ENCODE results near the gene SMR3B.

Gene SMR3B

DNA sequence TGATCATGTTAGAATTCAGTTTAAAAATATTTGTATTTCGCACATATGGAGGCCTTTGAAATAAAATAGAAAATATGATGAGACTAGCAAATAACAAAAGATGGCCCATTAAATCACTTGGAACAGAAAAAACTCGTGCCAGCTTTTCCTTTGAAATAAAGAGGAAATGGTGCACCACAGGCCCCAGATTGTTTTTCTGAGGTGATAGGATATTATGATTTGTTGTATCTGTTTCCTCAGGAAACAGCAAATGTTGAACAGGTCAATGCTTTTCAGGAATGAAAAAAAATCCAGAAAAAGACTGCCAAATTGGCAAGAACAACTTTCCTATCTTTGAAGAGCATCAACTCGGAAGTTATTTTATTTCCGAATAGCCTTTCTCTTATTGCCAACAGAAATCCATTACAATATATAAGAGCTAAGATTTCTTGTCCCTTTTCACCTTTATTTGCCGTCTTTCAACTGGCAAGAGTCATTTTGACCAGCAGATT, at the start of gene SMR3B:
Gene SMR3B, plus strand, starts transcription at position 441 of the 491 bp plus-strand sequence. CDS start 1,380 bp downstream, outside the sequence.
- no peak for DNase-seq

DNA sequence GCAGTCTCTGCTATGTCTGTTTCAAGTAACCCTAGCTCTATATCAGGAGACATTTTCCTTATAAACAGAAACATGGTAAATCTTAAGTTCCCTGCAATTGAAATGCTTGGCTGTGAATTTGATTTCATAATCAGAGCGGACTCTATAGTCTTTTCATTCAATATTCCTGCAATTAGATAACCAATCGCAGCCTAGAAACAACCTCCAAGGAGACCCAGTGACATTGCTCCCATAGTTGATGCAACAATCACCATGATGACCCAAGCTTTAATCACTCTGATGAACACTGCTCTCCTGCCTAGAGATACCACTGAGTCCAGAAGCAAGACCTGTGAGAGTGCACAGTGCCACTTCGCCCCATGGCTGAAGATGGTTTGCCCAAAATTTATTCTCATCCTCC, 48.2 kb upstream of the SMR3B start, which contains the start of gene CABS1:
Gene CABS1, plus strand, starts transcription at position 301 of the 400 bp plus-strand sequence. Its CDS starts 59 bp downstream, at position 360.
- no peak for DNase-seq

DNA sequence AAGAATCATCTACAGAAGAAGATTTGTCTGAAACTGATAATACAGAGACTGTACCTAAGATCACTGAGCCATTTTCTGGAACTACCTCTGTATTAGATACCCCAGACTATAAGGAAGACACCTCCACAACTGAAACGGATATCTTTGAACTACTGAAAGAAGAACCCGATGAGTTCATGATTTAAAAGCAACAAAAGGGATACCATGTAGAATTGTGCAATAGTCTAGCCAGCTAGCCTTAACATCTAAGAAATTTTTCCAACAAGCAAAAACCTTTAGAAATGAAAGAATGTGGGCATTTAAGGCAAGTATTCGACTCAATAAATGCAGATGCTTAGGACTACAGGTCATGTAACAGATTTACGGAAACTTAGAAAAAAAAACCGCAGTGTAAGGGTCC, 46.9 kb upstream of the SMR3B start:
- DNase-seq, result no peak

DNA sequence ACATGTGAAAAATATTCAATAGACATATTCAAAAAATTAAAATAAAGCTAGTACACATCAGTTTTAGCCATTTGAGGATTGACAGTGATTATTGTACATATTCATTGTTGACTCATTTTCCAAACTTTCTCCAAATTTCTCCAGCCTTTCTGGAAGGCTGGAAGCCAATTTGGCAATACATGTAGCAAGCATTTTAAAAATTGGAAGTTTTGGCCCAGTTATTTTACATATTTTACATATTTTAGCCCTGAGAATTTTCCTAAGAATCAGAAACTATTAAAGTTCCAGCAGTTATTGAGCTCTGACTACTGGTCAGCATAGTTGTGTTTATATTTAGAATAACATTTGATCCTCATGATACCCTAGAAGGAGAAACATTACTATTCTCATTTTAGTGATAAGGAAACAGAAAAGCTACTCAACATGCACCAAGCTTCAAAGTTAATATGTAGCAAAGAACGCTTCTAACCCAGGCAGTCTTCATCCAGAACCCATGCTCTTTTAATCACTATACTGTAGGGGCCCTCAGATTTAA, 45.0 kb upstream of the SMR3B start:
- no peak for DNase-seq

DNA sequence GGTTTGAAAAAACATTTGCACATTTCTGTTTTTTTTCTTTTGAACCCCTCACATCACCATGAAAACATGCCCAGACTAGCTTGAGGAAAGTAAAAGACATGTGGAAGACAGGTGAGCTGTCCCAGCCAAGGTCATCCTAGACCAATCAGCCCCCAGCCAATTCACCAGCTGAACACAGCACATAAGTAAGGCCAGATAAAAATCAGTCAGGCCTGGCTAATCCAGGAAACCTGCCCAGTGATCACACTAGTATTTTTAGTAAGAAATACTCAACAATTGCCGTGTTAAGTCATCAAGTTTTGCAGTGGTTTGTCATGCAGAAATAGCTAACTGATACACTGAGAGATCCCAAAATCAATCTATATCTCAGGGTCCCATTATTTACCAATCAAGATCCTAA, 26.7 kb upstream of the SMR3B start:
- no peak for DNase-seq

DNA sequence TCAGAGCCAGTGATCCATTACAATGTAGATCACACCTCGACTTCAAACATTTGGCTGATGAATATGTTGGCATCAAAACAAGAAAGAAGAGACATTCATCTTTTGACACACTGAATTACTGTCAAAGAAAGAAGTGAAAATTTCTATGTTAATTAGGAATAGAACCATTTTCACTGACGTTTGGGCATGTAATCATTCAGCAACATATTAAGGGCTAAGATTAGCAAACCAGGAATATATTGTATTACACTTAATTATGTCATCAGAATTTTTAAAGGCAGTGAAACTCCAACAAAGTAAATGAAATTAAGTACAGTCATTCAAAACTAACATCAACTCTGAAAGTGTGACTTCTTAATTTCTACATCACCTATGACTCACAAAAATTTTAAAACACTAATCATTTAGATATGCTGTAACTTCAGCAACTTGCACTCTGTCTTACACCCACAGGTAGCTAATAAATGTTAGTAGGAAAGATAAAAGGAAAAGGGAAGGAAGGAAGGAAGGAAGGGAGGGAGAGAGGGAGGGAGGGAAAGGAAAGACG, 23.7 kb upstream of the SMR3B start:
- DNase-seq, result no peak

DNA sequence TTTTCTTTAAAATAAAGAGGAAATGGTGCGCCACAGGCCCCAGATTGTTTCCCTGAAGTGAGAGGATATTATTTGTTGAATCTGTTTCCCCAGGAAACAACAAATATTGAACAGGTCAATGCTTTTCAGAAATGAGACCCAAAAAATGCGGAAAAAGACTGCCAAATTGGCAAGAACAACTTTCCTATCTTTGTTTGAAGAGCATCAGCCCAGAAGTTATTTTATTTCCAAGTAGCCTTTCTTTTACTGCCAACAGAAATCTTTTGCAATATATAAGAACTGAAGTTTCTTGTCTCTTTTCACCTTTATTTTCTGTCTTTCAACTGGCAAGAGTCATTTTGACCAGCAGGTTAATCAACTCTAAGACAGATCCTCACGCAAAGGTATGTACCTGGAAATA, 22.5 kb upstream of the SMR3B start, which contains the start of gene SMR3A:
Gene SMR3A, plus strand, starts transcription at position 301 of the 400 bp plus-strand sequence. CDS start 1,356 bp downstream, outside the sequence.
- DNase-seq, result no peak

DNA sequence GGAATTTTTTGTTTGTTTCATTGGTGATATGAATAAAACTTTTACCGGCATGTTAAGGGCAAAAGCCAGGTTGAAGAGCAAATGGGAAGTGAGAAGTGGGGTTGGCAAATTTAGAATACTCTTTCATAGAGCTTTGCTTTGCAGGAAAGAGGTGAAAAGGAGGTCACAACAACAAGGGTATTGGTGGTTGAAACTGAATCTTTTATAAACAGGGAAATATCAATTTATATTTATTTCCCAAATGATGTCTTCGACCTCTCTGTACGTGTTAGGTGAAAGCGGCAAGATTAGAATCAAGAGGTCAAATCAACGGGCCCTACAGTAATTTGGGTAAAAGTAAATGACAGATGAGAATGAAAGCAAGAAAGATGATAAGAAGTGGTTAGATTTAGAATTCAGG, 18.9 kb upstream of the SMR3B start:
- no peak for DNase-seq

DNA sequence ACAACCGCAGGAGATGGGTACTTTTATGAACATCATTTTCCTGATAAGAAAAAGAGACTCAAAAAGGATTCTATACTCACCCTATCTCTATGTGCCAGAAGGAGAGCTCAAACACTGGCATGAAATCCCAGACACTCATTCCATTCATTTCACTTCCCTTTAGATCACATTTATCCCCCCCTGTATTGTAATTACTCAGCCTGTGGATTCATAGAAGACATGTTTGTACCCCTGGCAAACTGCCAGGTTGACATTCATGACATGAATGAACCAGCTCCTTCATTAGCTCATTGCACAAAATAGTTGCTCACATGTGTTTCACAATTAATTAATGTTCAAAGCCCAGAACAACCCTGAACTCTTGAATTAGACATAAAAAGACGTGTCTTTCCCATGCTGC, 17.5 kb upstream of the SMR3B start:
- DNase-seq, result no peak

DNA sequence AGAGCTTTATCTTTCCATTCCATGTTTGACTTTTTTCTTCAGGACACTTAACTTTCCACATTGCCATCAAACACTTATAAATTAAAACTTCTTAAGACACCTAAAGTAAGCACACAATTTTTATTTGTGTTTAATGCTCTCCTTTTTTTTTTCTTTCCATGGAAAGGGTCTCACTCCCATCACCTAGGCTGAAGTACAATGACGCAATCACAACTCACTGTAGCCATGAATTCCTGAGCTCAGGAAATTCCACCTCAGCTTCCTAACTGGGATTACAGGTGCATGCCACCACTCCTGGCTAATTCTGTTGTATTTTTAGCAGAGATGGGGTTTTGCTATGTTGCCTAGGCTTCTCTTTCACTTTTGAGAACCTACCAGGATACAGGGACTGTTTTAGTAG, 15.1 kb upstream of the SMR3B start:
- no peak for DNase-seq

DNA sequence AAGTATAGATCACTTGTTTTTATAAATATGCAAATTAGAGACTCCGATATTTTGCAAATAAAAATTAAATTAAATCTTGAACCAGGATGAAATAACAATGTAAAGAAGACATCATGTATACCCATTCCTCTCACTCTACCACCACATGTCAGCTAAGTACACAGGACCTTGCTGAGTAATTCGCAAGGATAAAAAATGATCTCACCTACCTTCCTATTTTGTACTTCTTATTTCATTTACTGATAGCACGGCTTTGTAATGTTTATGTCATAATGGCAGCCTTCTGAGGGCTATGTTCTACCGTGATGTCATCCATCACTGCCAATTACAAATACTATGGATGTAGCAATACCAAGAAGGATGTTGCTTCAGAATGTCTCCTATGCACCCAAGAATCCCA, 10.9 kb upstream of the SMR3B start:
- no peak for DNase-seq

DNA sequence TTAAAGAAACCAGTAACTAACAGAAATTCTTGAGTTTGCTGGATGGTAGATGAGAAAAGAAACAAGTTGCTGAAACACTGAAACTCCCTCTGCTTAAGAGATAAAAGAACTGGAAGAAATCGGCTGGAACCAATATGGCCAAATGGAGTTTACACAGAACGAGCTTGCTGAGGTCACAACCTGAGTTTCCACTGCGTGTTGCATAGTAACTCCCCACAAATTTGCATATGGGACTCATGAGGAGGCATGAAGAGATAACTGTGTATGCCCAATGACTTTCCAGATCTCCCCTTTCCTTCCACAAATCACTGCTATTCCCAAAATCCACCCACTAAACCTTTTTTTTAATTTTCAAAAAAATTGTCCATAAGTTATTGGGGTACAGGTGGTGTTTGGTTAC, 10.2 kb upstream of the SMR3B start:
- no peak for DNase-seq

DNA sequence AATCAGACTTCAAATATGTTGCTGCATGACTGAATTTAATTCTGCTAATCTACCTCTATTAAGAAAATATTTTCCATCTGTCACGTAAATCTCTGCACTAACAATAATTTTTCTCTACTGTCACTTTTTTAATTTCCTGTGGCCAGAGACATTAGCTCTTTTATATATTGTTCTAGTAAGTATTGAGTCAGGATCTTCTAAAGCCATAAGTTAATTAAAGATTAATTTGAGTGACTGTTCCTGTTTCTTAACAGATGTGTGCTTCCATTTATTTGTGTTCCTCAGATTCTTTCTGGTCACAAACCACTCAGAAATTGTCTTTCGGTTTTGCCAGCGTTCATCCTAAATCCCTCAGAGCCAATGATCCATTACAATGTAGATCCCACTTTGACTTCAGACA, 2.4 kb upstream of the SMR3B start:
- no peak for DNase-seq

DNA sequence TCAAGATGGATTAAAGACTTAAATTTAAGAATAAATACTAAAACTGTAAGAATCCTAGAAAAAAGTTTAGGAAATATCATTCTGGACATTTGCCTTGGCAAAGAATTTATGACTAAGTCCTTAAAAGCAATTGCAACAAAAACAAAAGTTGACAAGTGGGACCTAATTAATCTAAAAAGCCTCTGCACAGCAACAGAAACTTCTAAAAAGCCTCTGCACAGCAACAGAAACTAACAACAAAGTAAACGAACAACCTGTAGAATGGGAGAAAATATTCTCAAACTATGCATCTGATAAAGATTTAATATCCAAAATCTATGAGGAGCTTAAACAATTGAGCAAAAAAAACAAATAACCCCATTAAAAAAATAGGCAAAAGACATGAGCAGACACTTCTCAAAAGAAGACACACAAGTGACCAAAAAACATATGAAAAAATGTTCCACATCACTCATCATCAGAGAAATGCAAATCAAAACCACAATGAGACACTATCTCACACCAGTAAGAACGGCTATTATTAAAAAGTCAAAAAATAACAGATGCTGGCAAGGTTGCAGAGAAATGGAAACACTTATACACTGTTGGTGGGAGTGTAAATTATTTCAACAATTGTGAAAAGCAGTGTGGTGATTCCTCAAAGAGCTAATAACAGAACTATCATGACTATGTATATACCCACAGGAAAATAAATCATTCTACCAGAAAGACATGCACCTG, 9.3 kb downstream of the SMR3B start:
- no peak for DNase-seq

DNA sequence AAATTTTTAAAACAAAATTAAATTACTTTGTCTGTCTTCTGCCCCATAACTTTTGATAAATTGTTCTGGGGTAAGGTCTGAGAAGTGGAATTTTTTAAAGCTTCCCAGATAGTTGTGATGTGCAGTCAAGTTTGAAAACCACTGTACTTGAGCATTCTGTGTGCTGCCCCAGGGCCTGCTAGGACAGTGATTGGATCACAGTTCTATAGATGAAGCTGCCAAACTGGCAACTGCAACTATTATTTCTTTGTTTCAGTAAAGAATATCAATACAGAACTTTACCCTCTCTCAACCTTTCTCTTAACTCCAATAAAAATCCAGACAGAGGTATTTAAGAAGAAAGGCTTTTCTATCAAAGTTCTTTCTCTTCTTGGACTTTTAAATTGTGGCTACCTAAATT, 14.6 kb downstream of the SMR3B start, which contains the start of gene OPRPN:
Gene OPRPN, plus strand, starts transcription at position 361 of the 400 bp plus-strand sequence. CDS start 1,346 bp downstream, outside the sequence.
- no peak for DNase-seq

DNA sequence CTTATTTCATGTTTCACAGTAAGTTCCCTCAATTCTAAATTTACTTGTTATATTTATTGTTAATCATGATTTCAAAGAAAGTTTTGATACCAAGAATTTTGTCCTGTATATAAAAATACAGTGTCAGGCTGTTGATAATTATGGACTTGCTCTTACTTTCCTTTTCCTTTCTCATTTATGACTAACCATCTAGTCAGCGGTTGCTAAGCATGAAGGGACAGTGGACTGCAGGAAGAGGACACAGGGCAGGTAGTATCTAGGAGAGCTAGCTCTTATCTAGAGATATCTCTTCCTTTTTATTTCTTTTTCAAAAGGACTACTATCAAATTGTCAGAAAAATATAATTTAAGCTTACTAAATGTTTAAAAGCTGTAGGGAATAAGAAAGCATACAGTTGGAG, 16.4 kb downstream of the SMR3B start:
- no peak for DNase-seq

DNA sequence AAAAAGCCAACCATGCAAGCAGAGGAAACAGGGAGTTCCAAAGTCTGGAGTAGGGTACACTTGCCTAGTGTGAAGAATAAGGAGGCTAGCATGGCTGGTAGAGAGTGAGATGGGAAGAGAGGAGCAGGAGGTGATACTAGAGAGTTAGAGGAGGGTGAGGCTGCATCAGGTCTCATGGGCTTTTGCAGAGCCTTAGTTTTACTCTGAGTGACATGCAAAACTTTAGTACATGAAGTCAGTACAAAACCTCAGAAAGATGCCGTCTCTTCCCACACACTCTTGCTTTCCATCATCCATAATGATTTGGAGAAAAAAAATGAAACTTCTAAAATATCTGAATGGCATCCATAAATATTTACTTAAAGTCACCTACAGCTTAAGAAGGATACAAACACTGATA, 19.8 kb downstream of the SMR3B start:
- DNase-seq, result no peak

DNA sequence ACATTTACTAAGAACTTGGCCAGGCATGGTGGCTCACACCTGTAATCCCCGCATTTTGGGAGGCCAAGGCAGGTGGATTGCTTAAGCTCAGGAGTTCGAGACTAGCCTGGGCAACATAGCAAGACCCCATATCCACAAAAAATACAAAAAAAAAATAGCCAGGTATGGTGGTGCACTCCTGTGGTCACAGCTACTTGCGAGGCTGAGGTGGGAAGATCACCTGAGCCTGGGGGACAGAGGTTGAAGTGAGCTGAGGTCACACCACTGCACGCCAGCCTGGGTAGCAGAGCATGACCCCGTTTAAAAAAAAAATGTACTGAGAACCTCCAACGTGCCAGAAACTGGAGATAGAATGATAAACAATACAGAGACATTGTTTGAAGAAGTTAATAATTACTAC, 22.8 kb downstream of the SMR3B start:
- no peak for DNase-seq

DNA sequence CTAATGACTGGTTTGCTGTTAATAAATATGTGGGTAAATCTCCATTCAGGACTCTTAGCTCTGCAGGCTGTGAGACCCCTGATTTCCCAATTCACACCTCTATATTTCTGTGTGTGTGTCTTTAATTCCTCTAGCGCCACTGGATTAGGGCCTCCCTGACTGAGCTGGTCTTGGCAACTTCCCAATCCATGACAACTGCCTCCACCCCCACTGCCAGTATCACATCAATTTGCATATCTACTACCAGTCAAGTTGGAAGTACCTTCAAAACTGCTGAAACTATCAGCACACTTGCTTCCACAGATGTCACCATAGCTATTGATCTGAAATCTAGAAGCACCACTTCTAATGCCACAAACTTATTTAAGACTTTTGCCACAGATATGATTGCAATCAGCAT, 42.4 kb downstream of the SMR3B start:
- DNase-seq, result no peak

DNA sequence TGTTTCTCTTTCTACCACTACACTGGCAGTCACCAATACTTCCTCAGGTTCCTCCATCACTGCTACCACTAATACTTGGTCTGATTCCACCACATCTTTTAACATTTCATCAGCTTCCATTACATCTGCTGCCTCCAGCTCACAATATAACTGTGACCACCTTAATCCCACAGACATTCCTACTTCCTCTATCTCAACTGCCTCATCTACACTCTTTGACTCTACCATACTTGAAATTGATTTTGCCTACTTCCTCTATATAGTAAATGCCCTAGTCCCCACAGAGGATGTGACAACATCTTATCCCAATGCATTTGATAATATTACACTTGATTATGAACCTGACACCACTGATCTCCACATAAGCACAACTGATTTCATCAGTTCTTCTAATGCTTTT, 43.9 kb downstream of the SMR3B start:
- no peak for DNase-seq

DNA sequence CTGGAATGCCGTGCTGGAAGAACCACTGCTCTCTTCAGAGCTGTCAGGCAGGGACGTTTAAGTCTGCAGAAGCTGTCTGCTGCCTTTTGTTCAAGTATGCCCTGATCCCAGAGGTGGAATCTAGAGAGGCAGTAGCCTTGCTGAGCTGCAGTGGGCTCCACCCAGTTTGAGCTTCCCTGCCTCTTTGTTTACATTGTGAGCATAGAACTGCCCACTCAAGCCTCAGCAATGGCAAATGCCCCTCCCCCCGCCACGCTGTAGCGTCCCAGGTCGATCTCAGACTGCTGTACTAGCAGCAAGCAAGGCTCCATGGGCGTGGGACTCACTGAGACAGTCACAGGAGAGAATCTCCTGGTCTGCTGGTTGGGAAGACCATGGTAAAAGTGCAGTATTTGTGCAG, 54.3 kb downstream of the SMR3B start:
- no peak for DNase-seq

Measured in inflammatory macrophage treated with lipopolysaccharide for 1 hour (primary cell).